ENCODE results near the gene GNG7. TPM values are rescaled to one million over a fixed set of nuclear protein-coding genes. Genes with fewer than 3 reads are reported as not detected.
A peak's percentile ranks its signal among the peaks of the same experiment; 100 is the strongest.

The GNG7 gene
- total RNA-seq, 1 experiment from 2014 or later = 0.87 TPM

- Mint-ChIP-seq H3K4me3 (ENCODE audit: low read depth, unreplicated experiment) (no peak overlapping the region), H3K4me1 (ENCODE audit: low read depth, unreplicated experiment) (peaks cover 36% of the 10 kb centered on the region), H3K36me3 (ENCODE audit: insufficient read depth, unreplicated experiment) (peaks cover 7% of the 10 kb centered on the region), H3K27me3 (ENCODE audit: unreplicated experiment) (no peaks in the 10 kb centered on the region), H3K9me3 (ENCODE audit: low read depth, unreplicated experiment) (peaks cover 3% of the 10 kb centered on the region), H3K27ac (ENCODE audit: unreplicated experiment) (peak overlapping the region; percentile 66)
- TF ChIP-seq CTCF (IDR thresholded peaks at IDR 0.05; ENCODE audit: unreplicated experiment) = no peak
- BruUV-seq (replicated peaks) = no TSS peak
- intact Hi-C loops (cut with micrococcal nuclease; ENCODE audit: unreplicated experiment) = no loop called here
- peak; percentile 53 for DNase-seq
- CTCF ChIA-PET = interaction anchor here (0.8 to 1.6 kb wide), 5 partner anchors 12 to 54 kb away, joined by 3 to 5 read pairs (median 3); partner anchors contain the start of gene GADD45B
These were observed 173.0 kb downstream of the GNG7 start for GRCh38 chr19:2529473-2529918.

GRCh38 chr19:2528675-2529101 is 173.8 kb downstream of the GNG7 start:
- peaks cover 6% of the 10 kb centered on the region for H3K36me3 Mint-ChIP-seq (ENCODE audit: insufficient read depth, unreplicated experiment)
- no peaks in the 10 kb centered on the region for H3K27me3 Mint-ChIP-seq (ENCODE audit: unreplicated experiment)
- CTCF ChIA-PET = interaction anchor here (0.7 to 1.6 kb wide), 5 partner anchors 12 to 96 kb away, joined by 3 to 5 read pairs (median 3); no protein-coding TSS in a partner anchor
- BruUV-seq (replicated peaks) = no TSS peak
- no peak for TF ChIP-seq CTCF (IDR thresholded peaks at IDR 0.05; ENCODE audit: unreplicated experiment)
- peaks cover 3% of the 10 kb centered on the region for H3K9me3 Mint-ChIP-seq (ENCODE audit: low read depth, unreplicated experiment)
- H3K27ac Mint-ChIP-seq (ENCODE audit: unreplicated experiment) = peak overlapping the region; percentile 66
- DNase-seq = peak; percentile 62
- intact Hi-C loops (cut with micrococcal nuclease; ENCODE audit: unreplicated experiment) = no loop called here
- H3K4me3 Mint-ChIP-seq (ENCODE audit: low read depth, unreplicated experiment) = no peak overlapping the region
- H3K4me1 Mint-ChIP-seq (ENCODE audit: low read depth, unreplicated experiment) = peaks cover 32% of the 10 kb centered on the region

- no peak overlapping the region for H3K4me3 Mint-ChIP-seq (ENCODE audit: low read depth, unreplicated experiment)
- peaks cover 24% of the 10 kb centered on the region for H3K4me1 Mint-ChIP-seq (ENCODE audit: low read depth, unreplicated experiment)
- peaks cover 6% of the 10 kb centered on the region for H3K36me3 Mint-ChIP-seq (ENCODE audit: insufficient read depth, unreplicated experiment)
- no peak for DNase-seq
- no peak for TF ChIP-seq CTCF (IDR thresholded peaks at IDR 0.05; ENCODE audit: unreplicated experiment)
- H3K27ac Mint-ChIP-seq (ENCODE audit: unreplicated experiment) = peak overlapping the region; percentile 36
- H3K9me3 Mint-ChIP-seq (ENCODE audit: low read depth, unreplicated experiment) = peaks cover 3% of the 10 kb centered on the region
- no peaks in the 10 kb centered on the region for H3K27me3 Mint-ChIP-seq (ENCODE audit: unreplicated experiment)
- BruUV-seq (replicated peaks) = no TSS peak
- CTCF ChIA-PET = no interaction called here
- intact Hi-C loops (cut with micrococcal nuclease; ENCODE audit: unreplicated experiment) = no loop called here
These were observed 174.8 kb downstream of the GNG7 start for GRCh38 chr19:2527686-2528085.

GRCh38 chr19:2527171-2527570 is 175.3 kb downstream of the GNG7 start:
- peaks cover 18% of the 10 kb centered on the region for H3K4me1 Mint-ChIP-seq (ENCODE audit: low read depth, unreplicated experiment)
- CTCF ChIA-PET = no interaction called here
- peaks cover 1% of the 10 kb centered on the region for H3K9me3 Mint-ChIP-seq (ENCODE audit: low read depth, unreplicated experiment)
- TF ChIP-seq CTCF (IDR thresholded peaks at IDR 0.05; ENCODE audit: unreplicated experiment) = no peak
- H3K27ac Mint-ChIP-seq (ENCODE audit: unreplicated experiment) = no peak overlapping the region
- intact Hi-C loops (cut with micrococcal nuclease; ENCODE audit: unreplicated experiment) = no loop called here
- H3K36me3 Mint-ChIP-seq (ENCODE audit: insufficient read depth, unreplicated experiment) = peaks cover 6% of the 10 kb centered on the region
- BruUV-seq (replicated peaks) = no TSS peak
- H3K27me3 Mint-ChIP-seq (ENCODE audit: unreplicated experiment) = no peaks in the 10 kb centered on the region
- no peak for DNase-seq
- no peak overlapping the region for H3K4me3 Mint-ChIP-seq (ENCODE audit: low read depth, unreplicated experiment)

All from Calu3 (cell line).